CD14-positive monocyte (primary cell): ENCODE data around the gene CORO2A. TPM values are rescaled to one million over a fixed set of nuclear protein-coding genes. Genes with fewer than 3 reads are reported as not detected.

ENCODE experiments used
- DNase-seq, 3 donors: peaks; one replicate each; pipeline ENCODE4 v3.0.0-alpha.2; 2011 to 2022
- H2AFZ ChIP-seq: 2 replicates; pipeline ENCODE4 v1.6.0; 2012; ENCODE audit warnings: mild to moderate bottlenecking, low read depth, low read length, inconsistent platforms; ENCODE audit not compliant: insufficient read depth, poor library complexity, severe bottlenecking
- H3K27ac ChIP-seq, 2 donors: 1 replicate in 1 of 2; 2 replicates in 1 of 2; pipeline ENCODE4 v1.5.1; 2012 to 2013; ENCODE audit warnings: low read length in 2 of 2, control low read depth in 1 of 2, inconsistent platforms in 1 of 2, low read depth in 1 of 2, mild to moderate bottlenecking in 1 of 2
- H3K27me3 ChIP-seq, 2 donors: one replicate each; pipeline versions ENCODE4 v1.6.0 to v1.6.1; 2011 to 2013; ENCODE audit warnings: low read length in 2 of 2; ENCODE audit not compliant: control insufficient read depth in 2 of 2, insufficient read depth in 2 of 2
- H3K36me3 ChIP-seq, 2 donors: replicated peaks in 1 of 2; 1 replicate in 1 of 2; 2 replicates in 1 of 2; pipeline versions ENCODE4 v1.5.1 to v1.6.1; 2012 to 2013; ENCODE audit warnings: low read length in 2 of 2, control low read depth in 1 of 2, inconsistent platforms in 1 of 2, mild to moderate bottlenecking in 1 of 2; ENCODE audit not compliant: insufficient read depth in 2 of 2, control insufficient read depth in 1 of 2
- H3K4me1 ChIP-seq, 2 donors: 1 replicate in 1 of 2; 2 replicates in 1 of 2; pipeline versions ENCODE4 v1.5.1 to v1.6.1; 2012 to 2013; ENCODE audit warnings: low read length in 2 of 2, control low read depth in 1 of 2, inconsistent platforms in 1 of 2, mild to moderate bottlenecking in 1 of 2, moderate library complexity in 1 of 2; ENCODE audit not compliant: insufficient read depth in 2 of 2, control insufficient read depth in 1 of 2
- H3K4me2 ChIP-seq: replicated peaks from 2 replicates; pipeline ENCODE3; 2012; ENCODE audit warnings: low read length, moderate library complexity, mild to moderate bottlenecking; ENCODE audit not compliant: poor library complexity, severe bottlenecking; ENCODE audit errors: extremely low read depth
- H3K4me3 ChIP-seq, 3 experiments: fragments of 200-600 bp in 1 of 3; sonication (generic) in 1 of 3; replicated peaks in 1 of 3; 1 replicate in 2 of 3; 2 replicates in 1 of 3; pipeline ENCODE4 v1.5.1; 2011 to 2013; ENCODE audit warnings: low read length in 3 of 3, mild to moderate bottlenecking in 3 of 3, control low read depth in 2 of 3, low read depth in 2 of 3, inconsistent platforms in 1 of 3, moderate library complexity in 1 of 3
- H3K79me2 ChIP-seq: 2 replicates; pipeline ENCODE4 v1.6.0; 2012; ENCODE audit warnings: mild to moderate bottlenecking, control low read depth, inconsistent platforms, low read length, moderate library complexity; ENCODE audit not compliant: insufficient read depth
- H3K9ac ChIP-seq: 2 replicates; pipeline ENCODE4 v1.6.0; 2017; ENCODE audit warnings: low read length, mild to moderate bottlenecking; ENCODE audit not compliant: insufficient read depth, poor library complexity, severe bottlenecking
- H3K9me3 ChIP-seq, 2 donors: replicated peaks in 1 of 2; 1 replicate in 1 of 2; 2 replicates in 1 of 2; pipeline versions ENCODE4 v1.5.1 to v1.6.1; 2012 to 2013; ENCODE audit warnings: low read length in 2 of 2, control low read depth in 1 of 2; ENCODE audit not compliant: control insufficient read depth in 1 of 2, insufficient read depth in 1 of 2
- H4K20me1 ChIP-seq: 2 replicates; pipeline ENCODE4 v1.6.0; 2012; ENCODE audit warnings: mild to moderate bottlenecking, low read length, control low read depth, moderate library complexity; ENCODE audit not compliant: insufficient read depth
- H3K27ac Mint-ChIP-seq, 7 donors: one replicate each; pipeline ENCODE4 v1.8.0; 2020; ENCODE audit warnings: mild to moderate bottlenecking in 7 of 7, mixed read lengths in 7 of 7, moderate library complexity in 6 of 7, inconsistent platforms in 2 of 7
- H3K27me3 Mint-ChIP-seq, 3 donors: one replicate each; pipeline ENCODE4 v1.8.0; 2021 to 2022; ENCODE audit warnings: low read depth in 3 of 3, mild to moderate bottlenecking in 3 of 3, mixed read lengths in 3 of 3, moderate library complexity in 3 of 3, inconsistent platforms in 1 of 3
- H3K36me3 Mint-ChIP-seq, 2 donors: one replicate each; pipeline ENCODE4 v1.8.0; 2020; ENCODE audit warnings: mixed read lengths in 2 of 2, inconsistent platforms in 1 of 2, mild to moderate bottlenecking in 1 of 2
- H3K4me1 Mint-ChIP-seq: one replicate; pipeline ENCODE4 v1.8.0; 2020; ENCODE audit warnings: mild to moderate bottlenecking, mixed read lengths
- H3K4me3 Mint-ChIP-seq, 2 donors: one replicate each; pipeline ENCODE4 v1.8.0; 2020; ENCODE audit warnings: mild to moderate bottlenecking in 2 of 2, mixed read lengths in 2 of 2, moderate library complexity in 1 of 2
- H3K9me3 Mint-ChIP-seq, 7 donors: one replicate each; pipeline ENCODE4 v1.8.0; 2020 to 2022; ENCODE audit warnings: mixed read lengths in 7 of 7, mild to moderate bottlenecking in 6 of 7, moderate library complexity in 6 of 7, inconsistent platforms in 2 of 7
- WGBS: methylation state at CpG from one replicate; pipeline ENCODE4 v1.1.5; 2013; ENCODE audit warnings: missing lambda C conversion rate; ENCODE audit not compliant: insufficient coverage; 5-methylcytosine and 5-hydroxymethylcytosine counted together
- intact Hi-C, 2 donors: fragments of 100-400 bp; cut with micrococcal nuclease; formaldehyde crosslinking; loops; one replicate each; pipeline versions ENCODE4 v1.15.0 to v1.15.1; 2023
- polyA plus RNA-seq, 3 donors: library from polyadenylated mRNA; depleted of rRNA in 1 of 3; unstranded in 2 of 3; stranded (reverse) in 1 of 3; fragments of 300-500 nt in 2 of 3; fragments of >200 nt in 1 of 3; fragmentation: Illumina TruSeq in 2 of 3; gene quantifications; 1 replicate in 2 of 3; 2 replicates in 1 of 3; pipeline ENCODE4 v1.2.3, GENCODE V29; 2012 to 2021
- TF ChIP-seq, protein P1 (sequence below): fragments of 200-600 bp; IDR thresholded peaks from one replicate; pipeline ENCODE4 v1.8.0; 2022; ENCODE audit warnings: antibody characterized with exemption, mild to moderate bottlenecking

CORO2A gene
- polyA plus RNA-seq, 3 donors = 1.2 to 3.5 (median 2.1) TPM

DNA sequence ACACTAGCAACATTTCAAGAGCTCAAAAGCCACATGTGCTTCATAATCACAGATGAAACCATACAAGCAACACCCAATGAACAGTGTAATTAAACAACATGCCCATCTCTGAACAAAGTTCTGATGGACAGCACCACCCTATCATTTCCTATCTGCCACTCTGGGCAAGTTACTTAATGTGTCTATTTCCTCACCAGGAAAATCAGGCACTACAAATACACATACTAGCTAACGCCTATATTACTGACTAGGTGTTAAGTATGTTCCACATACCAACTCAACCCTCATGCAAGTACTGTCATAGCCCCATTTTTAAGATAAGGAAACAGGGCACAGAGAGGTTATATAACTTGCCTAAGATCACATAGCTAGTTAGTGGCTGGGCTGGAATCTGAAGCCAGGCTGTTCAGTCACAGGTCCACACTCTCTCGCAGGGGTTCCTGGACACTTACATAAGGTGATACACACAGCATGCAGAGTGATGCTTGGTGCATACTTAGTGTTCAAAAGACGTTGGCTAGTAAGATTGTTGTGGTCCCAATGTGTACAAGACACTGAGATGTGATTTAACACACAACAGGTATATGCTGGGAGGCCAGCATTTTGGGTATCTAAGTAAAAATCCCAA is 24.2 kb downstream of the CORO2A start:
- H3K4me1 ChIP-seq = peaks cover 27% of the 10 kb centered on the region in 2 donors

DNA sequence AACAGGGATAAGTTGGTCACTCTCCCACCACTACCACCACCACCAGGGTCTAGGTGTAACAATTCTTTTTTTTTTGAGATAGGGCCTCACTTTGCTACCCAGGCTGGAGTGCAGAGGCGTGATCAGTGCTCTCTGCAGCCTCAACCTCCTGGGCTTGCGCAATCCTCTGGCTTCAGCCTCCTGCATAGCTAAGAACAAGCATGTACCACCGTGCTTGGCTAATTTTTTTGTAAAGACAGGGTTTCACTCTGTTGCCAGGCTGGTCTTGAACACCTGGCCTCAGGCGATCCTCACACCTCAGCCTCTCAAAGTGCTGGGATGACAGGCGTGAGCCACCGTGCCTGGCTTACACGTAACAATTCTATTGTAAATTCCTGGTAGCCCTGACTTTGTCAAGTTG is 27.5 kb downstream of the CORO2A start:
- H3K36me3 Mint-ChIP-seq = peaks cover 7 to 10% of the 10 kb centered on the region in 2 donors
- H3K27me3 ChIP-seq = no peaks in the 10 kb centered on the region
- H3K36me3 ChIP-seq = no peaks in the 10 kb centered on the region
- H3K9ac ChIP-seq = no peak overlapping the region
- intact Hi-C loops = no loop called here
- peaks cover 12% of the 10 kb centered on the region for H3K79me2 ChIP-seq
- H3K4me1 Mint-ChIP-seq = peaks cover 52% of the 10 kb centered on the region
- H3K4me3 ChIP-seq = no peak overlapping the region
- WGBS = 74% methylated on average over 6 of the region's 7 CpGs
- peaks cover 0 to 2% (median 0%) of the 10 kb centered on the region in 3 donors for H3K27me3 Mint-ChIP-seq
- no peaks in the 10 kb centered on the region for H4K20me1 ChIP-seq
- no peak overlapping the region for H3K27ac Mint-ChIP-seq
- TF ChIP-seq, protein P1, sequence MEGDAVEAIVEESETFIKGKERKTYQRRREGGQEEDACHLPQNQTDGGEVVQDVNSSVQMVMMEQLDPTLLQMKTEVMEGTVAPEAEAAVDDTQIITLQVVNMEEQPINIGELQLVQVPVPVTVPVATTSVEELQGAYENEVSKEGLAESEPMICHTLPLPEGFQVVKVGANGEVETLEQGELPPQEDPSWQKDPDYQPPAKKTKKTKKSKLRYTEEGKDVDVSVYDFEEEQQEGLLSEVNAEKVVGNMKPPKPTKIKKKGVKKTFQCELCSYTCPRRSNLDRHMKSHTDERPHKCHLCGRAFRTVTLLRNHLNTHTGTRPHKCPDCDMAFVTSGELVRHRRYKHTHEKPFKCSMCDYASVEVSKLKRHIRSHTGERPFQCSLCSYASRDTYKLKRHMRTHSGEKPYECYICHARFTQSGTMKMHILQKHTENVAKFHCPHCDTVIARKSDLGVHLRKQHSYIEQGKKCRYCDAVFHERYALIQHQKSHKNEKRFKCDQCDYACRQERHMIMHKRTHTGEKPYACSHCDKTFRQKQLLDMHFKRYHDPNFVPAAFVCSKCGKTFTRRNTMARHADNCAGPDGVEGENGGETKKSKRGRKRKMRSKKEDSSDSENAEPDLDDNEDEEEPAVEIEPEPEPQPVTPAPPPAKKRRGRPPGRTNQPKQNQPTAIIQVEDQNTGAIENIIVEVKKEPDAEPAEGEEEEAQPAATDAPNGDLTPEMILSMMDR = no peak
- no peak overlapping the region for H3K4me3 Mint-ChIP-seq
- no peaks in the 10 kb centered on the region for H3K9me3 Mint-ChIP-seq
- peak in 1 of 3 donors; percentile 16 for DNase-seq
- no peak overlapping the region for H3K27ac ChIP-seq
- peaks cover 27% of the 10 kb centered on the region in 2 donors for H3K4me1 ChIP-seq
- H3K4me2 ChIP-seq = no peak overlapping the region
- no peak overlapping the region for H2AFZ ChIP-seq
- H3K9me3 ChIP-seq = no peaks in the 10 kb centered on the region

More for the DNA sequence above, 24.2 kb downstream of the CORO2A start:
- DNase-seq = no peak
- Histone ChIP-seq H3K79me2 (peaks cover 12% of the 10 kb centered on the region), H3K9ac (no peak overlapping the region), H3K4me2 (no peak overlapping the region), H3K4me3 (no peak overlapping the region), H3K27me3 (no peaks in the 10 kb centered on the region), H2AFZ (no peak overlapping the region), H4K20me1 (no peaks in the 10 kb centered on the region), H3K27ac (no peak overlapping the region), H3K36me3 (no peaks in the 10 kb centered on the region), H3K9me3 (no peaks in the 10 kb centered on the region)
- H3K9me3 Mint-ChIP-seq = no peaks in the 10 kb centered on the region
- H3K27me3 Mint-ChIP-seq = peaks cover 0 to 2% (median 1%) of the 10 kb centered on the region in 3 donors
- WGBS = 86% methylated on average over 1 of the region's 3 CpGs
- peaks cover 3 to 18% of the 10 kb centered on the region in 2 donors for H3K36me3 Mint-ChIP-seq
- TF ChIP-seq, protein P1 = no peak
- H3K4me3 Mint-ChIP-seq = no peak overlapping the region
- H3K27ac Mint-ChIP-seq = peak overlapping the region in 3 of 7 donors; percentile 11 to 54 (median 43)
- intact Hi-C loops = no loop called here
- peaks cover 53% of the 10 kb centered on the region for H3K4me1 Mint-ChIP-seq
